B cell (primary cell): Measurements from ENCODE around the gene KIAA0319L. TPM values are rescaled to one million over a fixed set of nuclear protein-coding genes. Genes with fewer than 3 reads are reported as not detected.

Source experiments
- ATAC-seq: fragments of 200-7000 bp; cut with Tn5 transposase; one replicate; pipeline ENCODE4 v1.10.0; 2021; ENCODE audit warnings: low read depth, mild to moderate bottlenecking, moderate number of reproducible peaks, moderate library complexity
- CTCF ChIA-PET: fragments of 350-600 bp; sonication (Branson Sonifier 250); formaldehyde crosslinking; loops from one replicate; lab custom pipeline; 2021; ENCODE audit warnings: antibody characterized with exemption, inconsistent platforms; lab: Charles Lee
- POLR2A ChIA-PET: fragments of 350-600 bp; sonication (Branson Sonifier 250); formaldehyde crosslinking; loops from one replicate; lab custom pipeline; 2021; ENCODE audit warnings: antibody characterized with exemption; lab: Charles Lee
- DNase-seq: peaks from one replicate; pipeline ENCODE4 v3.0.0; 2013
- H2AFZ ChIP-seq: 2 replicates; pipeline ENCODE4 v1.6.1; 2012; ENCODE audit warnings: mild to moderate bottlenecking, low read depth, low read length; ENCODE audit not compliant: insufficient read depth, poor library complexity, severe bottlenecking
- H3K27ac ChIP-seq, 2 donors: 1 replicate in 1 of 2; 2 replicates in 1 of 2; pipeline ENCODE4 v1.5.1; 2012 to 2013; ENCODE audit warnings: low read length in 2 of 2, mild to moderate bottlenecking in 2 of 2, moderate library complexity in 1 of 2
- H3K27me3 ChIP-seq, 4 experiments: fragments of 200-600 bp in 1 of 4; sonication (generic) in 1 of 4; replicated peaks in 1 of 4; 1 replicate in 2 of 4; 2 replicates in 2 of 4; pipeline versions ENCODE4 v1.6.1 to v1.7.0; 2013 to 2016; ENCODE audit warnings: low read length in 3 of 4, mild to moderate bottlenecking in 2 of 4, mixed read lengths in 1 of 4, moderate library complexity in 1 of 4; ENCODE audit not compliant: insufficient read depth in 4 of 4, control insufficient read depth in 3 of 4; ENCODE audit errors: control extremely low read depth in 1 of 4
- H3K36me3 ChIP-seq, 2 experiments: replicated peaks in 1 of 2; 1 replicate in 1 of 2; 2 replicates in 1 of 2; pipeline versions ENCODE4 v1.6.1 to v1.7.1; 2013; ENCODE audit warnings: low read length in 1 of 2; ENCODE audit not compliant: insufficient read depth in 2 of 2, control insufficient read depth in 1 of 2; ENCODE audit errors: control extremely low read depth in 1 of 2, extremely low read depth in 1 of 2
- H3K4me1 ChIP-seq, 2 donors: fragments of 200-600 bp in 1 of 2; sonication (generic) in 1 of 2; 1 replicate in 1 of 2; 2 replicates in 1 of 2; pipeline versions ENCODE4 v1.5.1 to v1.6.1; 2013 to 2017; ENCODE audit warnings: low read length in 2 of 2; ENCODE audit not compliant: control insufficient read depth in 2 of 2, insufficient read depth in 2 of 2
- H3K4me2 ChIP-seq: replicated peaks from 2 replicates; pipeline ENCODE3; 2012; ENCODE audit warnings: mild to moderate bottlenecking, low read depth, low read length; ENCODE audit not compliant: poor library complexity, severe bottlenecking
- H3K4me3 ChIP-seq, 5 experiments: fragments of 200-600 bp in 1 of 5; sonication (generic) in 1 of 5; 1 replicate in 3 of 5; 2 replicates in 2 of 5; pipeline versions ENCODE4 v1.5.1 to v1.7.0; 2011 to 2016; ENCODE audit warnings: low read length in 4 of 5, mild to moderate bottlenecking in 4 of 5, low read depth in 2 of 5, control low read depth in 1 of 5, moderate library complexity in 1 of 5; ENCODE audit not compliant: insufficient read depth in 1 of 5; ENCODE audit errors: control extremely low read depth in 1 of 5, extremely low read depth in 1 of 5
- H3K79me2 ChIP-seq: fragments of 200-600 bp; sonication (generic); one replicate; pipeline ENCODE4 v1.6.0; 2016; ENCODE audit warnings: low read length; ENCODE audit not compliant: control insufficient read depth, insufficient read depth
- H3K9ac ChIP-seq: fragments of 200-600 bp; sonication (generic); 2 replicates; pipeline ENCODE4 v1.6.1; 2017; ENCODE audit warnings: mild to moderate bottlenecking, low read length, moderate library complexity
- H3K9me3 ChIP-seq, 3 donors: one replicate each; pipeline versions ENCODE4 v1.6.1 to v1.7.1; 2013; ENCODE audit warnings: low read length in 2 of 3; ENCODE audit not compliant: control insufficient read depth in 2 of 3, insufficient read depth in 1 of 3; ENCODE audit errors: control extremely low read depth in 1 of 3
- H4K20me1 ChIP-seq: 2 replicates; pipeline ENCODE4 v1.6.0; 2012; ENCODE audit warnings: mild to moderate bottlenecking, low read length; ENCODE audit not compliant: insufficient read depth, control insufficient read depth, poor library complexity, severe bottlenecking
- H3K27ac Mint-ChIP-seq: one replicate; pipeline ENCODE4 v1.8.0; 2021; ENCODE audit warnings: mixed read lengths
- H3K27me3 Mint-ChIP-seq: one replicate; pipeline ENCODE4 v1.8.0; 2021; ENCODE audit warnings: mixed read lengths
- H3K4me1 Mint-ChIP-seq: one replicate; pipeline ENCODE4 v1.8.0; 2021; ENCODE audit warnings: mixed read lengths
- H3K4me3 Mint-ChIP-seq: one replicate; pipeline ENCODE4 v1.8.0; 2021; ENCODE audit warnings: mixed read lengths
- H3K9me3 Mint-ChIP-seq: one replicate; pipeline ENCODE4 v1.8.0; 2022; ENCODE audit warnings: mixed read lengths; ENCODE audit not compliant: insufficient read depth
- EZH2 ChIP-seq: IDR thresholded peaks from 2 replicates; pipeline ENCODE4 v1.6.1; 2012; ENCODE audit warnings: borderline replicate concordance, low read depth, mild to moderate bottlenecking, moderate library complexity, low read length; ENCODE audit not compliant: insufficient read depth, poor library complexity, severe bottlenecking
- WGBS: methylation state at CpG from one replicate; pipeline ENCODE4 v1.1.5; 2013; ENCODE audit warnings: missing lambda C conversion rate; ENCODE audit not compliant: insufficient coverage; 5-methylcytosine and 5-hydroxymethylcytosine counted together
- intact Hi-C: fragments of 100-400 bp; cut with micrococcal nuclease; formaldehyde crosslinking; loops from one replicate; pipeline ENCODE4 v1.10.0; 2022
- polyA plus RNA-seq: library from polyadenylated mRNA; depleted of rRNA; stranded (reverse); fragments of >200 nt; gene quantifications from 2 replicates; pipeline ENCODE4 v1.2.3, GENCODE V29; 2012
- total RNA-seq, 2 donors: library from RNA; stranded (reverse); fragments of 120-200 nt in 1 of 2; gene quantifications; 1 replicate in 1 of 2; 2 replicates in 1 of 2; pipeline versions ENCODE4 v1.2.3 to v1.2.4, GENCODE V29; 2013 to 2022
- TF ChIP-seq, protein P1 (sequence below): fragments of 200-600 bp; IDR thresholded peaks from one replicate; pipeline ENCODE4 v1.8.0; 2022; ENCODE audit warnings: antibody characterized with exemption, mild to moderate bottlenecking

KIAA0319L gene
- total and polyA plus RNA-seq, 2 donors (not counting 1 experiment from before 2014, with no cell fraction given): 35.9 to 78.1 TPM

DNA sequence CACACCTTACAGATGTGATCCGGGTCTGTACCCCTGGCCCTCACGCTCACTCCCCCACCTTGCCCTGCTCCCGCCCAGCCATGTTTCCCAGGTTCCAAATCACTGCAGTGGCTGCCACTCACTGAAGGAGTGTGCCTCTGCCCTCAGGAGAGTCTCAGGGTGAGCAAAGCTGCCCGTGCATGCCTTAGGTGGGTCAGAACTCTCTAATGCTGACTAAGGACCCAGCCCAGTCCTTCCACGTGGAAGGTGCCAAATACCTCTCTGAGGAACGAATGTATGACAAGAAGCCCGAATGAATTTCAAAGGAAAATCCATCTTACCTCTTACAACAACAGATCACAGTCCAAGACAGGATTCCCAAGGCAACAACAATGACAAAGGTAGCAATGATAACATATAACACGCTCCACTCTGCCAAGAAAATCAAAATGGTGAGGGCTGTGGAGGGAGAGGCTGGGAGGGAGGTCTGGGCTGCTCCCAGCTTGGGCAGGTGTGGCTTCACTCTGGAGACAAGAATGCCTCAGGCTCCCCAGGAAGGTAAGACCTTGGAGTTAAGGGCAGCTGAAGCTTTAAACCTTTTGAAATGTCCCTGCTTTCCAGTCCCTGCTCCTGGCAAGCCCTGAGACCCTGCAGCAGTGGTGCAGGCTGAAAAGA is 115.2 kb downstream of the KIAA0319L start:
- DNase-seq (no peak), ATAC-seq (no peak)
- Histone ChIP-seq H3K4me2 (no peak overlapping the region), H3K9me3 (no peaks in the 10 kb centered on the region), H2AFZ (no peak overlapping the region), H3K27me3 (no peaks in the 10 kb centered on the region), H3K27ac (no peak overlapping the region), H3K36me3 (peaks cover 7 to 86% of the 10 kb centered on the region in 2 experiments), H3K79me2 (no peaks in the 10 kb centered on the region), H3K4me1 (no peaks in the 10 kb centered on the region), H3K4me3 (no peak overlapping the region), H4K20me1 (no peaks in the 10 kb centered on the region), H3K9ac (no peak overlapping the region)
- Mint-ChIP-seq H3K4me1 (no peaks in the 10 kb centered on the region), H3K27ac (no peak overlapping the region), H3K9me3 (no peaks in the 10 kb centered on the region), H3K27me3 (no peaks in the 10 kb centered on the region), H3K4me3 (no peak overlapping the region)
- intact Hi-C loops: no loop called here
- WGBS: 95% methylated on average over 5 of the region's 8 CpGs
- POLR2A ChIA-PET: no interaction called here
- TF ChIP-seq EZH2: no peak
- TF ChIP-seq, protein P1, sequence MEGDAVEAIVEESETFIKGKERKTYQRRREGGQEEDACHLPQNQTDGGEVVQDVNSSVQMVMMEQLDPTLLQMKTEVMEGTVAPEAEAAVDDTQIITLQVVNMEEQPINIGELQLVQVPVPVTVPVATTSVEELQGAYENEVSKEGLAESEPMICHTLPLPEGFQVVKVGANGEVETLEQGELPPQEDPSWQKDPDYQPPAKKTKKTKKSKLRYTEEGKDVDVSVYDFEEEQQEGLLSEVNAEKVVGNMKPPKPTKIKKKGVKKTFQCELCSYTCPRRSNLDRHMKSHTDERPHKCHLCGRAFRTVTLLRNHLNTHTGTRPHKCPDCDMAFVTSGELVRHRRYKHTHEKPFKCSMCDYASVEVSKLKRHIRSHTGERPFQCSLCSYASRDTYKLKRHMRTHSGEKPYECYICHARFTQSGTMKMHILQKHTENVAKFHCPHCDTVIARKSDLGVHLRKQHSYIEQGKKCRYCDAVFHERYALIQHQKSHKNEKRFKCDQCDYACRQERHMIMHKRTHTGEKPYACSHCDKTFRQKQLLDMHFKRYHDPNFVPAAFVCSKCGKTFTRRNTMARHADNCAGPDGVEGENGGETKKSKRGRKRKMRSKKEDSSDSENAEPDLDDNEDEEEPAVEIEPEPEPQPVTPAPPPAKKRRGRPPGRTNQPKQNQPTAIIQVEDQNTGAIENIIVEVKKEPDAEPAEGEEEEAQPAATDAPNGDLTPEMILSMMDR: no peak
- CTCF ChIA-PET: interaction anchor here (1.7 to 3.0 kb wide), 2 partner anchors 9 to 11 kb away, joined by 7 to 12 read pairs; no protein-coding TSS in a partner anchor

DNA sequence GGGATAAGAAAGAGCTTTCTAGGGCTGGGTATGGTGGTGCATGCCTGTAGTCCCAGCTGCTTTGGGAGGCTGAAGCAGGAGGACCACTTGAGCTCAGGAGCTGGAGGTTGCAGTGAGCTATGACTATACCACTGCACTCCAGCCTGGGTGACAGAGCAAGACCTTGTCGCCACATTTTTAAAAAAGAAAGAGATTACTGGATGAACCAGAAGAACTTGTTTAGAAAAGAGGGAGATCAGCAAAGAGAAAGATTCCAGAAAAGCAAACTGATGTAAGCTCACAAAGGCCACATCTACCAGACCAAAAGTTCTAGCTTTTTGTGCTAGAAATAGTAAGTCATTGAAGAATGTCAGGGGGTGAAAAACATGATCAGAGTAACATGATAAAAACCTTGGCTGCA is 117.6 kb downstream of the KIAA0319L start:
- no CpG with 5 or more reads among the region's 1 CpG for WGBS
- POLR2A ChIA-PET: no interaction called here
- no peak for TF ChIP-seq EZH2
- TF ChIP-seq, protein P1: no peak

More for the DNA sequence above, 117.6 kb downstream of the KIAA0319L start:
- Histone ChIP-seq H3K4me2 (no peak overlapping the region), H3K27me3 (no peaks in the 10 kb centered on the region), H3K4me1 (no peaks in the 10 kb centered on the region), H3K36me3 (peaks cover 6 to 78% of the 10 kb centered on the region in 2 experiments), H3K9me3 (no peaks in the 10 kb centered on the region), H3K79me2 (no peaks in the 10 kb centered on the region), H4K20me1 (no peaks in the 10 kb centered on the region), H3K27ac (no peak overlapping the region), H2AFZ (no peak overlapping the region), H3K4me3 (no peak overlapping the region), H3K9ac (no peak overlapping the region)
- Mint-ChIP-seq H3K4me1 (no peaks in the 10 kb centered on the region), H3K4me3 (no peak overlapping the region), H3K27ac (no peak overlapping the region), H3K9me3 (no peaks in the 10 kb centered on the region), H3K27me3 (no peaks in the 10 kb centered on the region)
- intact Hi-C loops: no loop called here
- ATAC-seq: no peak
- DNase-seq: no peak
- CTCF ChIA-PET: interaction anchor here (1.8 kb wide), 1 partner anchor 11 kb away, joined by 6 read pairs; no protein-coding TSS in a partner anchor
